Activated T-cell treated with anti-CD3 and anti-CD28 coated beads for 48 hours (primary cell): ENCODE data around the gene DLD.
"Not testable (repeated sequence)": the region's sequence is repeated elsewhere in the genome, so short reads cannot be mapped to it uniquely, and the experiment has no call there.

Source experiments
- DNase-seq: peaks from one replicate; pipeline ENCODE4 v3.0.0-alpha.2; 2020; ENCODE audit warnings: low read depth

The DLD gene, protein sequence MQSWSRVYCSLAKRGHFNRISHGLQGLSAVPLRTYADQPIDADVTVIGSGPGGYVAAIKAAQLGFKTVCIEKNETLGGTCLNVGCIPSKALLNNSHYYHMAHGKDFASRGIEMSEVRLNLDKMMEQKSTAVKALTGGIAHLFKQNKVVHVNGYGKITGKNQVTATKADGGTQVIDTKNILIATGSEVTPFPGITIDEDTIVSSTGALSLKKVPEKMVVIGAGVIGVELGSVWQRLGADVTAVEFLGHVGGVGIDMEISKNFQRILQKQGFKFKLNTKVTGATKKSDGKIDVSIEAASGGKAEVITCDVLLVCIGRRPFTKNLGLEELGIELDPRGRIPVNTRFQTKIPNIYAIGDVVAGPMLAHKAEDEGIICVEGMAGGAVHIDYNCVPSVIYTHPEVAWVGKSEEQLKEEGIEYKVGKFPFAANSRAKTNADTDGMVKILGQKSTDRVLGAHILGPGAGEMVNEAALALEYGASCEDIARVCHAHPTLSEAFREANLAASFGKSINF

DNA sequence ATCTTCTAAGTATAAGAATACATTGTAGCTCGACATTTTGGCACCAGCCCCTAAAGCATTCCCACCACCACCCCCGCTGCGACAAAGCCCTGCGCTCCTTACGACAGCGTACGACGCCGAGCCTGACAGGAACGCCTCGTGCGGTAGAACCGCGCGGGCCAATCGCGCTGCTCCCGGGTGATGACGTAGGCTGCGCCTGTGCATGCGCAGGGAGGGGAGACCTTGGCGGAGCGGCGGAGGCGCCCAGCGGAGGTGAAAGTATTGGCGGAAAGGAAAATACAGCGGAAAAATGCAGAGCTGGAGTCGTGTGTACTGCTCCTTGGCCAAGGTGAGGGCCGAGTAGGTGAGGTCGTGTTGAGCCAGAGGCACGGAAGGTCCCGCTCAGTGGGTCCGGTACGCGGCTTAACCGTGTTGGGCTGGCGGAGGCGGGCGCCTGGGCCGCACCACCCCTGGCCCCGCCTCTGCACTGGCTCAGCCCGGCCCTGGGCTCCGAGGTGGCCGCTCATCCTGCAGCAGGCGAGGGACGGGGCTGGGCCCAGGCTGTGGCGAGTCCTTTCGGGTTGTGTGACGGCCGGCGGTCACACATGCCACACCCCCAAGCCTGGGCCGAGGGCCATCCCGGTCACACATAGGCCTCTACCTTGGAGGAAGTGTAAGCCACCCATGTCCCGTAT is at the start of gene DLD:
TSS of gene DLD (plus strand) at position 222 of the 674 bp plus-strand sequence. CDS start at position 290, 68 bp downstream.
- peak; percentile 92 for DNase-seq

DNA sequence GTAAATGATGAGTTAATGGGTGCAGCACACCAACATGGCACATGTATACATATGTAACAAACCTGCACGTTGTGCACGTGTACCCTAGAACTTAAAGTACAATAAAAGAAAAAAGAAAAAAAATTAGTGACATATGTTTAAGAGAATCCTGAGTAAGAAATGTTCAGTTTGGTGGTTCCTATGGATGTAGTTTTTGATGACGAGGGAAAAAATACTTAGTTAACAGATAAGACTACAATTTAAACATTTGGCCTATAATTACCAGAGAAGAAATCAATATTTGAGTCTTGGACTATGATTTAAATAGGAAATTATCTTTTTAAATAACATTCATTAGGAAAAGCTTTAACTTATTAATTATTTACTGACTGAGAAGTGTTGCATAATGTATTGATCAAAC is 48.8 kb upstream of the DLD start:
- no peak for DNase-seq

DNA sequence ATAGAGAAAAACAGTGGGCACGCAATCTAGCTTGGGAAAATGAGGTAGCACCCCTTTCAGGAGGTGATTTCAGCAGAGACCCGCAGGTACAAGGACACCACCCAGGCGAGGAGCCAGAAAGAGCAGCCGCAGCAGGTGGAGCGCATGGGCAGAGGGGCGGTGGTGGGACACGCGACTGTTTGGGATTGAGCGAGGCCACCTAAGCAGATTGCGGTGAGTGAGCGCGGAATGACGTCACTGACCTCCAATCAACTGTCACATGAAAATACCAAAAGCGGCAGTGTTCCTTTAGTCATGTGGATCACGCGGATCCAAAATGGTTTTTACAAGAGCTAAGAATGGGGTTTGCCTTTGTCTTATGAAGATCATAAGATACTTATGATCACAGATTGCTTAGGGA is 47.8 kb upstream of the DLD start:
- DNase-seq: no peak

DNA sequence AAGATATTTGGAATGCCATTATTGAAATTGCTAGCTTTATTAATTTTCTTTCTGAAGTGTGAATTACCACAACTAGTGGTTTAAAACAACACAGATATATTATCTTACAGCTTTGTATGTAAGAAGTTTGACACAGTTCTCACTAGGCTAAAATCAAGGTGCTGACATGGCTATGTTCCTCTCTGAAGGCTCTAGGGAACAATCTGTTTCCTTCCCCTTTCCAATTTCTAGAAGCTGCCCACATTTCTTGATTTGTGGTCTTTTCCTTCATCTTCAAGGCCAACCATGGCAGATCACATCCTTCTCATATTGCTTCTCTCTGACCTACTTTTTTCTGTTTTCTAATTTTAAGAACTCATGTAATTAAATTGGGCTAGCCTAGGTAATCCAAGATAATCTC is 44.7 kb upstream of the DLD start:
- no peak for DNase-seq

- no peak for DNase-seq
Measured at GRCh38 chr7:107847168-107847835, 43.7 kb upstream of the DLD start.

DNA sequence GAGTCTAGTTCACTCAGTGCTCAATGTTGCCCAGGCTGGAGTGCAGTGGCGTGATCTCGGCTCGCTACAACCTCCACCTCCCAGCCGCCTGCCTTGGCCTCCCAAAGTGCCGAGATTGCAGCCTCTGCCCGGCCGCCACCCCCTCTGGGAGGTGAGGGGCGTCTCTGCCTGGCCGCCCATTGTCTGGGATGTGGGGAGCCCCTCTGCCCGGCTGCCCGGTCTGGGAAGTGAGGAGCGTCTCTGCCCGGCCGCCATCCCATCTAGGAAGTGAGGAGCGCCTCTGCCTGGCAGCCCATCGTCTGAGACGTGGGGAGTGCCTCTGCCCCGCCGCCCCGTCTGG is 43.2 kb upstream of the DLD start:
- not testable (repeated sequence) for DNase-seq

DNA sequence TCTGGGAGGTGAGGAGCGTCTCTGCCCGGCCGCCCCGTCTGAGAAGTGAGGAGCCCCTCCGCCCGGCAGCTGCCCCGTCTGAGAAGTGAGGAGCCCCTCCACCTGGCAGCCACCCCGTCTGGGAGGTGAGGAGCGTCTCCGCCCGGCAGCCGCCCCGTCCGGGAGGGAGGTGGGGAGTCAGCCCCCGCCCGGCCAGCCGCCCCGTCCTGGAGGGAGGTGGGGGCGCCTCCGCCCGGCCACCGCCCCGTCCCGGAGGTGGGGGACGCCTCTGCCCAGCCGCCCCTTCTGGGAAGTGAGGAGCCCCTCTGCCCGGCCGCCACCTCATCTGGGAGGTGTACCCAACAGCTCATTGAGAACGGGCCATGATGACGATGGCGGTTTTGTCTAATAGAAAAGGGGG is 42.8 kb upstream of the DLD start:
- not testable (repeated sequence) for DNase-seq

- no peak for DNase-seq
Measured at GRCh38 chr7:107850216-107850615, 40.8 kb upstream of the DLD start.

DNA sequence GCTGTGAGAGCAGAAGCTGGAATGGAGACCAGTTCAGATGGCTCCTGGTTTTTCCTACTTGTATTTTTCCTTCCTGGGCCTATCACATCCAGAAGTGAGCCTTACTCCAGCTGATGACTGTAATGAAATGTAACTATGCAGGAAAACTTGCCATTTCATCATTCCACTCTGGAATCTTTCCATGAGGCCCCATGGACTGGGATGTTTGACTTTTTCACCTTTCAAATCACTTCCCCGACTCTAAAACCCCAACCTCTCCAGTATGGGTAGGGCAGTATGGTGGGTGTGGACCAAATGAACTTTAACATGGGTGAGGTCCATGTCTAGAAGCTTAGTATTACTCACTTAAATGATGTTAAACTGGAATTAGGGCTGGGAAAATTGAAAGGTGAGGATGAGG is 40.3 kb upstream of the DLD start:
- DNase-seq: no peak

DNA sequence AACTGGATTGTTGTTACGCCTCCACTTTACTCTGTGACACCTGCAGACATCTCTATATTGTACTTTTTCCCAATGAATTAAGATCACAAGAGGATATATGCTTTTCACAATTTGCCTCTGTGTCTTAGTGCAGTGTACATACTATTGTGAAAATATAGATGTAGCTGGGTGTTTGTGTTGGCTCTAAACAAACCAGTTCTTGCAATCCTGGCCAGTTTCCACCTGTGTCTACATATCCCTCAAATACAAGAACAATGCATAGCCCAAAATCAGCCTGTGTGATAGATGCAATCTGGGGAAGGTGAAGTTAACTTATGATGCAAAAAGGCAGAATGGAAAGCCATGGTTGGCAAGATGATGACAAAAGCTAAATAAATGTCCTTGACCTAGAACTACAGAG is 36.5 kb upstream of the DLD start:
- no peak for DNase-seq

DNA sequence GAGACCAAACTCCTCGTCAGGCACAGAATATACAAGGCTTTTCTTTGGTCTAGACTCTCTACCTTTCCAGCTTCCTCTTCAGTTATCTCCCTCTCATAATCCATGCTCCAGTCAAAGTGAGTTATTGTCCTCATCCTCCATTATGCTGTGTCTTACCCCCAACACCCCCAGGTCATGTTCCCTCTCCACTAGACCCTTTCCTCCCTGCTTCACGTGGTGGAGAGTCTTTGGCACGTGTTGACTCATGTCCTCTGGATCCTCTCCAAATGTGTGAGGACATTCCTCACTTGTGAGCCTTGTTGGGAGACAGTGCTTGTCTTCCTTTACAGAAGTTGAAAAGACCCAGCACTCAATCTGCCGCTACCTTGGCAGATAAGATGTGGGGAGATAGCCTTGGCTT is 36.0 kb upstream of the DLD start:
- DNase-seq: no peak

- no peak for DNase-seq
Measured at GRCh38 chr7:107856806-107857540, 34.0 kb upstream of the DLD start.

GRCh38 chr7:107857541-107857912 is 33.5 kb upstream of the DLD start:
- DNase-seq: no peak

DNA sequence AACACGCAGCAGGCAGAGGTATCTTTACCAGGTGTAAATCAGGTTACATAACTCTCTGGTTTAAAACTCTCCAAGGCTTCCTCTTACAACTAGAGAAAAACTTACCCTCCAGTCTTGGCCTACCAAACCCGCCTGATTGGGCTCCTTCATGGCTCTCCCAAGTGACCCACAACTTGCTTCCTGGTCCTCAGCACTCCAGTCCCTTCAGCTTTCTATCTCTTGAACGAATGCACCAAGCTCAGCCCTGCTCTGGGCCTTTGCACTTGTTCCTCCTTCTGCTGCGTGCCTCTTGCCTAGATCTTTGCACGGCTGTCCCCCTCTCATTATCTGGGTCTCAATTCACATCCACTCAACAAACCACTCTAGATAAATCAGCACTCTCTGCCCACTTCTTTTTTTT is 32.7 kb upstream of the DLD start:
- DNase-seq: no peak

- DNase-seq: no peak
Measured at GRCh38 chr7:107860279-107860961, 30.6 kb upstream of the DLD start.

DNA sequence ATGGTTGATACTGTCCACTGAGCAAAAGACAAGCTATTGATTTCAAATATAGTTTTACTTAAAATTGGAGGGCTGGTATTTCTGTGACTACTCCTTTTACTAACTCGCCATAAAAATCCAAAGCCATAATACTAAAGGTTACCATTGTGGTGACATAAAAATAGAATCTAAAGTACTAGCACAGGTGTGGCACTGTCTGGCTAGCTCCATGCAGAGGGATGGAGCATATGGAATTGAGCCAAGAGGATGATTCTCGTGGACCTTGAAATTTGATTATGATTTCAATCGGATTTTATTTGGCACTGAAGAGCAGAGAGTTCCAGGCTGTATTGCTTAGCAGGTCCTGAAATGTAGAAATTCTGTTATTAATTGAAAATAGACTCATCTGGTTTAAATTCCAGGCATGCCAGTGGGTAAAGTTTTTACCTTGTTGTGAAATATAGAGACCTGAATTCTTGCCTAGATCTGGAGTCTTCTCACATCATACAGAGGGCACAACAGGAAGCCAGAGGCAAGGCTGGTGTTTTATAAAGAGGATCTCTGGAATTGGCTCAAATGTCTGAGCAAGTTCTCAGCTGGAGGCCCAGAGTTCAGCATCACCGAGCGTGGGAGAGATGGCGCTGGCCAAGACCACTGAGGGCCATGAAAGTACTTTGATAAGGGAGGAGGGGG is 29.9 kb upstream of the DLD start:
- no peak for DNase-seq

DNA sequence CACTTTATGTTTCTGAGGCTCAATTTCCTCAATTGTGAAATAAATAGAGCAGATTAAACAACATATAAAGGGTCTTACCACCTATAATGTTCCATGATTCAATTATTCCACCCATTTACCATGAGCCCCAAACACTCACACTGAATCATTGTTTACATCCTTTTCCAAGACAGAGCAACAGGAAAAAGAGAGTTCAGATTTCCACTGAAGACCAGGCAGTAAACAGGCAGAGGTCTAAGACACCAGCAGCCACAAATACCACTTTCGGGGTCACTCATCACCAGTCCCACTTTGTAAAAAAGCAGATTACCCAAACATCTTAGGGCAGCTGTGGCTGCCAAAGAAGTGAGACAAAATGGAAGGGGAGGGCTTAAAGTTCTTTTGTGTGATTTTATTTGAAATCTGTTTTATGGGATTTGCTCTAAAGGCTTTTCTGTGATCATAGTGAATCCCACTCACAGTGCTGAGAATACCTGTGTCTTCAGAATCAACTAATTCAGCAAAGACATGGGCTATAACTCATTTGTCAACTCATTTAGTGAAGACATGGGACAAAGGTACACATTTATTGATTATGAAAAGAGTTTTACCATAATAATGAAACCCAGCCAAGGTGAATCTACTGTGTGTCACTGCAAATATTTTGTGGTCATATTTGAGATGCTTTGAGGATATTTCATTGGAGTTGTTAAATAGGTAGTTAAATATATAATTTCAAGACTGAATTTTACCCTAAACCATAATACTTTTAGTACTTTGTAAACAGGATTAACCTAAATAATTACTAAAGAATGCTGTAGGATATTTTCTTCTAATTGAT is 24.8 kb upstream of the DLD start:
- no peak for DNase-seq

DNA sequence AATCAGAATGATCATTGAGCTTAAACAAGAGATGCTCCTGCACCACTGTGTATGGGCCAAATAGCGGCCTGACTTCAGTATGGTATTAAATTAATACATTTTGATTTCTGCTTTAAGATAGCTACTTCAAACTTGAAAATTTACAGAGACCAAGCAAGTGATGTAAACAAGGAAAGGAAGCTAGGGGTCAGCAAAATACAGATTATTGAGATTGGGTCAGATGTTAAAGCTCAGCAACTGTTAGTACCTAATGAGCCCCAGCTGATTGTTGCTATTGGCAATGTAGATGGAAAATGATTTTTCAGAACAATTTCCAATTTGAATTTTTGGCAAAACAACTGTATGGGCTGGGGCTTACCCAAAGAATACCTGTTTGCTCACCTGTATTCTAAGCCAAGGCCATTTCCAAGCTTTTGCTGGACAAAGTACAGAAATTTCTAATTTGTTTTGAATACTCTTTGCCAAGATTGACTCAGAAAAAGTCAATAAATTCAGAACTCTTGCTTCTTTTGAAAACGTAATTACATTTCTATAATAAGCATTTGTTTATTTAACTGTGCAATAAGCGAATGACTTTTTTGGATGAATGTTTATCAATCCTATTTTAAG is 23.0 kb upstream of the DLD start:
- DNase-seq: no peak

DNA sequence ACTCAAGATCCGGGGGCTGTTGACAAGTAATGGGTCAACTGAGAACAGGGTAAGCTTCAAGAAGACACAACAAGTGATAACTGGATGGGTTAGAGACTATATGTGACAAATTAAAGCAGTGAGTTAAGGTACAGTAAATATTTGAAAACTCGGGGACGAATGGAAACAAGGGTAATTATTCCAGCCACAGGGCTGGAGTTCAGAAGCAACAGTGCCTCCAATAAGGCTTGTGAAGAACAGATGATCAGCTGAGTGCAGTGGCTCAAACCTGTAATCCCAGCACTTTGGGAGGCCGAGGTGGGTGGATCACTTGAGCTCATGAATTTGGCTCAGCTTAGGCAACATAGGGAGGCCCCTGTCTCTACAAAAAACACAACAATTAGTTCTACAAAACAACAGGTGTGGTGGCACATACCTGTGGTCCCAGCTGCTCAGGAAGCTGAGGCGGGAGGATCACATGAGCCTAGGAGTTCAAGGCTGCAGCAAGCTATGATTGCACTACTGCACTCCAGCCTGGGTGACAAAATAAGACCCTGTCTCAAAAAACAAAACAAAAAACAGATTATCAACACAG is 20.5 kb upstream of the DLD start:
- no peak for DNase-seq

DNA sequence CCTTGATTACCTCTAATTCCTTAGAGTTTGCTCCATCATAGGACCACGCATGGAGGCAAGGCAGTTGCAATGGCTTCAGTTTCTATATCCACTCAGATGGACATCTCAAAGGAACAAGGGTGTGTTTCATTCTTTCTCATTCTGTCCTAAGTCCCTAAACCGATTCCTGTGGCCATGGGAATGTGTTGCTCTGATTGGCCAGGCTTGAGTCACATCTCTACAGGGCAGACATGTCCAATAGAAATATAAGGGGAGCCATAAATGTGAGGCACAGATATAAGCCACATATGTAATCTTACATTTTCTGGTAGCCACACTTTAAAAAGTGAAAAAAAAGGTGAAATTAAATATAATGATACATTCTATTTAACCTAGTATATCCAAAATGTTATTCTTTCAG is 16.9 kb upstream of the DLD start:
- DNase-seq: no peak
